ENCODE data around the gene EIF4E. TPM values are rescaled to one million over a fixed set of nuclear protein-coding genes. Genes with fewer than 3 reads are reported as not detected.
"Not testable (repeated sequence)": the region's sequence is repeated elsewhere in the genome, so short reads cannot be mapped to it uniquely, and the experiment has no call there.

Gene EIF4E
- total RNA-seq, 4 donors from 2014 or later = 24.6 to 149 (median 87.9) TPM

- TF ChIP-seq CTCF (IDR thresholded peaks at IDR 0.05) (no peak), POLR2A (IDR thresholded peaks at IDR 0.05) (no peak)
- intact Hi-C loops (cut with DNase I; ENCODE audit: low total_unique reads) = no loop called here
- no peak overlapping the region for H3K27ac ChIP-seq
These were observed 16.4 kb upstream of the EIF4E start for GRCh38 chr4:98945297-98945850.

DNA sequence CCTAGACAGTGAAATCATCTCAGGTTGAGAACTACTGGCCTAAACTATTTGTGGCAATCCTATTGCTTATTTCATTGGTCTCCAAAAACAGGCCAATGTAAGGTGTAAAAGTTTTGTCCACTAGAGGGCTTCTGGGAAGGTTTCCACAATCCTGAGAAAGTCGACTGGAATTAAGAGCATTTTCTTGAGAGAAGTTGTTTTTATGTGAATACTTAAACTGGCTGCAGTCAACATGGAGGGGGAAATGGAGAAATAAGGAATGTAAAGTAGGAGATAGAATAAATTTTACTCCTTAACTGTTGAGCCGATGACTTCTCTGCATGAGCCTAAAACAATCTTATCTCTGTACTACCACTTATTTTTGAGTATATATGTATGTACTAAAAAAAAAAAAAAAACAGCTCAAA is 11.0 kb upstream of the EIF4E start:
- Histone ChIP-seq H3K27ac (no peak overlapping the region), H3K27me3 (no peaks in the 10 kb centered on the region), H3K9me3 (no peaks in the 10 kb centered on the region), H3K4me3 (no peak overlapping the region), H3K36me3 (no peaks in the 10 kb centered on the region), H3K4me1 (no peaks in the 10 kb centered on the region)
- intact Hi-C loops (cut with DNase I; ENCODE audit: low total_unique reads) = no loop called here
- DNase-seq = peak in 1 of 2 donors; percentile 18
- TF ChIP-seq CTCF (IDR thresholded peaks at IDR 0.05) (peak; percentile 60 to 72 (median 62)), POLR2A (IDR thresholded peaks at IDR 0.05) (no peak)

More at GRCh38 chr4:98945297-98945850, 16.4 kb upstream of the EIF4E start:
- Histone ChIP-seq H3K27me3 (no peaks in the 10 kb centered on the region), H3K4me3 (no peak overlapping the region), H3K9me3 (no peaks in the 10 kb centered on the region), H3K4me1 (no peaks in the 10 kb centered on the region), H3K36me3 (no peaks in the 10 kb centered on the region)
- DNase-seq = no peak

- Histone ChIP-seq H3K9me3 (no peaks in the 10 kb centered on the region), H3K27me3 (no peaks in the 10 kb centered on the region), H3K27ac (no peak overlapping the region), H3K4me3 (no peak overlapping the region), H3K4me1 (no peaks in the 10 kb centered on the region), H3K36me3 (no peaks in the 10 kb centered on the region)
- DNase-seq = no peak
- TF ChIP-seq POLR2A (IDR thresholded peaks at IDR 0.05) = no peak
- TF ChIP-seq CTCF (IDR thresholded peaks at IDR 0.05) = no peak
- intact Hi-C loops (cut with DNase I; ENCODE audit: low total_unique reads) = no loop called here
These were observed 10.5 kb upstream of the EIF4E start for GRCh38 chr4:98939438-98939837.

- TF ChIP-seq CTCF (IDR thresholded peaks at IDR 0.05) (no peak), POLR2A (IDR thresholded peaks at IDR 0.05) (no peak)
- Histone ChIP-seq H3K4me3 (no peak overlapping the region), H3K27me3 (no peaks in the 10 kb centered on the region), H3K9me3 (no peaks in the 10 kb centered on the region), H3K36me3 (no peaks in the 10 kb centered on the region), H3K27ac (no peak overlapping the region), H3K4me1 (no peaks in the 10 kb centered on the region)
- intact Hi-C loops (cut with DNase I; ENCODE audit: low total_unique reads) = no loop called here
- DNase-seq = no peak
These were observed 9.2 kb upstream of the EIF4E start for GRCh38 chr4:98937986-98938720.

GRCh38 chr4:98935633-98936032 is 6.7 kb upstream of the EIF4E start:
- H3K27me3 ChIP-seq = no peaks in the 10 kb centered on the region
- TF ChIP-seq CTCF (IDR thresholded peaks at IDR 0.05) = no peak
- TF ChIP-seq POLR2A (IDR thresholded peaks at IDR 0.05) = no peak
- no peak overlapping the region for H3K27ac ChIP-seq
- no peaks in the 10 kb centered on the region for H3K9me3 ChIP-seq
- H3K36me3 ChIP-seq = no peaks in the 10 kb centered on the region
- DNase-seq = no peak
- intact Hi-C loops (cut with DNase I; ENCODE audit: low total_unique reads) = no loop called here
- no peak overlapping the region for H3K4me3 ChIP-seq
- H3K4me1 ChIP-seq = no peaks in the 10 kb centered on the region

GRCh38 chr4:98934851-98935250 is 5.9 kb upstream of the EIF4E start:
- intact Hi-C loops (cut with DNase I; ENCODE audit: low total_unique reads); H3K27ac ChIP-seq; H3K27me3 ChIP-seq; H3K4me3 ChIP-seq; H3K9me3 ChIP-seq; H3K4me1 ChIP-seq; H3K36me3 ChIP-seq; DNase-seq: not testable (repeated sequence)
